ENCODE results near the gene MIER1. TPM values are rescaled to one million over a fixed set of nuclear protein-coding genes. Genes with fewer than 3 reads are reported as not detected.

MIER1 gene
- total RNA-seq, 4 donors from 2014 or later, result 30.9 to 55.5 (median 34.9) TPM

DNA sequence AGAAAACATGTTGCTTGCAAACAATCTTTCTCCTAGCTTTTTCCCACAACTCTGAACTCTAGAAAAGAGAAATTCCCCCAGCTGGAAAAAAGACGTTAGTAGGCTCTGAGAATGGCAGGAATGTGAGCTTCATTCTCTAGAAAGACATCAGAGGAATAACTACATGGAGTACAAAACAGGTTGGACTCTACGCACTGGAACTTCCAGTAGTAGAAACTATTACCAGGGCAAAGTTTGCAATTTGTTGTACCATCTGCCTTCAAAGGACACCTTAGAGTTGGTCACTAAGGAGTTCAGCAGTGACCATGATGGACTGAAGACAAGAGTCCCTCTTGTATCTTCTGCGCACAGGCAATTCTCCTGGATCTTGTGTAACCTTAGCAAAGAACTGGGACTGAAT is 68.3 kb downstream of the MIER1 start:
- TF ChIP-seq, protein P1, sequence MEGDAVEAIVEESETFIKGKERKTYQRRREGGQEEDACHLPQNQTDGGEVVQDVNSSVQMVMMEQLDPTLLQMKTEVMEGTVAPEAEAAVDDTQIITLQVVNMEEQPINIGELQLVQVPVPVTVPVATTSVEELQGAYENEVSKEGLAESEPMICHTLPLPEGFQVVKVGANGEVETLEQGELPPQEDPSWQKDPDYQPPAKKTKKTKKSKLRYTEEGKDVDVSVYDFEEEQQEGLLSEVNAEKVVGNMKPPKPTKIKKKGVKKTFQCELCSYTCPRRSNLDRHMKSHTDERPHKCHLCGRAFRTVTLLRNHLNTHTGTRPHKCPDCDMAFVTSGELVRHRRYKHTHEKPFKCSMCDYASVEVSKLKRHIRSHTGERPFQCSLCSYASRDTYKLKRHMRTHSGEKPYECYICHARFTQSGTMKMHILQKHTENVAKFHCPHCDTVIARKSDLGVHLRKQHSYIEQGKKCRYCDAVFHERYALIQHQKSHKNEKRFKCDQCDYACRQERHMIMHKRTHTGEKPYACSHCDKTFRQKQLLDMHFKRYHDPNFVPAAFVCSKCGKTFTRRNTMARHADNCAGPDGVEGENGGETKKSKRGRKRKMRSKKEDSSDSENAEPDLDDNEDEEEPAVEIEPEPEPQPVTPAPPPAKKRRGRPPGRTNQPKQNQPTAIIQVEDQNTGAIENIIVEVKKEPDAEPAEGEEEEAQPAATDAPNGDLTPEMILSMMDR (IDR thresholded peaks at IDR 0.05), result no peak
- DNase-seq (ENCODE audit: low spot score), result no peak
- no peak for ATAC-seq (ENCODE audit: low FRiP score)

GRCh38 chr1:66996018-66996682 is 71.4 kb downstream of the MIER1 start:
- ATAC-seq (ENCODE audit: low FRiP score) (no peak), DNase-seq (ENCODE audit: low spot score) (no peak)
- TF ChIP-seq, protein P1 (IDR thresholded peaks at IDR 0.05), result no peak

GRCh38 chr1:66998972-66999371 is 74.2 kb downstream of the MIER1 start:
- TF ChIP-seq, protein P1 (IDR thresholded peaks at IDR 0.05), result no peak
- no peak for ATAC-seq (ENCODE audit: low FRiP score)
- no peak for DNase-seq (ENCODE audit: low spot score)

- no peak for ATAC-seq (ENCODE audit: low FRiP score)
- TF ChIP-seq, protein P1 (IDR thresholded peaks at IDR 0.05), result no peak
These were observed 75.0 kb downstream of the MIER1 start for GRCh38 chr1:66999640-67000400.

DNA sequence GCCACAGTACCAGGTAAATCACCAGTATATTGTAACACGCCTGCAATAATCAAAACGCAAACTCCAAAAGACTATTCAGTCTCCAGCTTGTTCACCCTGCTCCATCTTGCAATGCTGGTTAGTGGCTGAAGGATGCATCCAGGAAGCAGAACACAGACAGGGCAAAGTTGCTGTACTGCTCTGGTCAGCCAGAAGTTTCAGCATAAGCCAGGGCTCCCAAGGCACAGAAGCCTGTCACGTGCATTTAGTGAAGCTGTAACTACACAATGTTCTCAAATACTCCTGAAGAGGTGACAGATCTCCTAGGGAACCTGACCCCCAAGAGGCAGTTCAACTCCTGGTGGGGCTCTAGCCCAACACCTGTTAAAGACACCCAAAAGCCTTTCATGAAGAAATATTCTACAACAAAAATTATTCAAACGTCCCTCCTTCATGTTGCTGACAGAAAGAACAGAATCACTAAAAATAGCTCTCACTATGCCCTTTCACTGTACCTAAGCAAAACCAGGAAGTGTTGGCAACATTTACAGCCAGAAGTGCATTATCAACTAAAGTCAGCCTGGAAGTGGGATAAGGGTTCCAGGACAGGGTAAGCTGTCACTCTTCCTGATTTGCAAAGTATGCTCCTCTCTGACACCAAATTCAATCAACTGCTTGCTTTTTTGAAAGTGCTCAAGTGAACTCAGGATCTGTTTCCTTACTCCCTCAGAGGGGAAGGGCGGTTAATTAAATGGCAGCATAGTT is 77.1 kb downstream of the MIER1 start:
- ATAC-seq (ENCODE audit: low FRiP score) (no peak), DNase-seq (ENCODE audit: low spot score) (no peak)
- TF ChIP-seq, protein P1 (IDR thresholded peaks at IDR 0.05), result no peak

More at GRCh38 chr1:66999640-67000400, 75.0 kb downstream of the MIER1 start:
- no peak for DNase-seq (ENCODE audit: low spot score)

DNA sequence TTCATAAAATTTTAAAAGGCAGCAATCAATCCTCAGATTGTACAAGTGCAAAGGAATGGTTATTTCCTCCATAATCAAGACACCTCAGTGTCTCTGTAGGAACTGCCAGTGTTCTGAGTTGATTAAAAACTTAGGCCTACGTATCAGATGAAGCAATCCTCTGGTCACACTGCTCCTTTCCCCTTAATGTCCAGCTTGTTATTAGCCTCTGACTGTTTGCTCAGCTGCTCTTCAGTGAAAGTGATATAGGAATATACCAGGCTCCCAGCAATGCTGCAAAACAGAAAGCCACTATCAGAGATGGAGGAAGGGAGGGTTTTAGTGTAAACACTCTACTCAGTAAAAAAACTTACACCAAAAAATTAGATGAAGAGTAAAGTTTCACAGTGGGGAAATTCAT is 79.4 kb downstream of the MIER1 start:
- no peak for ATAC-seq (ENCODE audit: low FRiP score)
- DNase-seq (ENCODE audit: low spot score), result no peak
- TF ChIP-seq, protein P1 (IDR thresholded peaks at IDR 0.05), result no peak

Measured in omental fat pad (tissue), 4 donors.